Fibroblast of mammary gland (primary cell): ENCODE data around the gene MSI1.
"Not testable (repeated sequence)": the region's sequence is repeated elsewhere in the genome, so short reads cannot be mapped to it uniquely, and the experiment has no call there.

Experiments
- DNase-seq: peaks from one replicate; pipeline ENCODE4 v3.0.0-alpha.2; 2010; ENCODE audit warnings: low read depth
- H3K4me3 ChIP-seq: 2 replicates; pipeline ENCODE4 v1.5.1; 2011; ENCODE audit warnings: low read depth, mild to moderate bottlenecking, low read length, moderate library complexity; ENCODE audit not compliant: control insufficient read depth
- CTCF ChIP-seq: conservative IDR thresholded peaks from 2 replicates; pipeline ENCODE4 v1.5.1; 2011; ENCODE audit warnings: low read depth, low read length, inconsistent platforms; ENCODE audit not compliant: control insufficient read depth, insufficient read depth

The MSI1 gene

GRCh38 chr12:120339256-120339655 is 29.7 kb downstream of the MSI1 start:
- no peak overlapping the region for H3K4me3 ChIP-seq
- TF ChIP-seq CTCF: no peak
- no peak for DNase-seq

- H3K4me3 ChIP-seq: no peak overlapping the region
- DNase-seq: no peak
- TF ChIP-seq CTCF: no peak
Measured at GRCh38 chr12:120337730-120338129, 31.2 kb downstream of the MSI1 start.

GRCh38 chr12:120336392-120336791 is 32.6 kb downstream of the MSI1 start:
- not testable (repeated sequence) for DNase-seq, H3K4me3 ChIP-seq

- DNase-seq: peak; percentile 39
- not testable (repeated sequence) for H3K4me3 ChIP-seq
- TF ChIP-seq CTCF: peak; percentile 61
Measured at GRCh38 chr12:120335447-120335846, 33.5 kb downstream of the MSI1 start.

- no peak for TF ChIP-seq CTCF
- H3K4me3 ChIP-seq: no peak overlapping the region
- DNase-seq: no peak
Measured at GRCh38 chr12:120332523-120332922, 36.4 kb downstream of the MSI1 start.

- no peak for TF ChIP-seq CTCF
- no peak for DNase-seq
- H3K4me3 ChIP-seq: no peak overlapping the region
Measured at GRCh38 chr12:120332041-120332440, 36.9 kb downstream of the MSI1 start.

- no peak overlapping the region for H3K4me3 ChIP-seq
- TF ChIP-seq CTCF: no peak
- DNase-seq: no peak
Measured at GRCh38 chr12:120331390-120331789, 37.6 kb downstream of the MSI1 start.
